ENCODE results near the gene GABRD.

- TF ChIP-seq EZH2phosphoT487 (IDR thresholded peaks at IDR 0.05; ENCODE audit: low read depth): no peak
- TF ChIP-seq, protein P1, sequence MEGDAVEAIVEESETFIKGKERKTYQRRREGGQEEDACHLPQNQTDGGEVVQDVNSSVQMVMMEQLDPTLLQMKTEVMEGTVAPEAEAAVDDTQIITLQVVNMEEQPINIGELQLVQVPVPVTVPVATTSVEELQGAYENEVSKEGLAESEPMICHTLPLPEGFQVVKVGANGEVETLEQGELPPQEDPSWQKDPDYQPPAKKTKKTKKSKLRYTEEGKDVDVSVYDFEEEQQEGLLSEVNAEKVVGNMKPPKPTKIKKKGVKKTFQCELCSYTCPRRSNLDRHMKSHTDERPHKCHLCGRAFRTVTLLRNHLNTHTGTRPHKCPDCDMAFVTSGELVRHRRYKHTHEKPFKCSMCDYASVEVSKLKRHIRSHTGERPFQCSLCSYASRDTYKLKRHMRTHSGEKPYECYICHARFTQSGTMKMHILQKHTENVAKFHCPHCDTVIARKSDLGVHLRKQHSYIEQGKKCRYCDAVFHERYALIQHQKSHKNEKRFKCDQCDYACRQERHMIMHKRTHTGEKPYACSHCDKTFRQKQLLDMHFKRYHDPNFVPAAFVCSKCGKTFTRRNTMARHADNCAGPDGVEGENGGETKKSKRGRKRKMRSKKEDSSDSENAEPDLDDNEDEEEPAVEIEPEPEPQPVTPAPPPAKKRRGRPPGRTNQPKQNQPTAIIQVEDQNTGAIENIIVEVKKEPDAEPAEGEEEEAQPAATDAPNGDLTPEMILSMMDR (IDR thresholded peaks at IDR 0.05; ENCODE audit: low read depth, low read length): no peak
These were observed 49.6 kb upstream of the GABRD start for GRCh38 chr1:1969505-1969900.
